ENCODE measurements around the gene CHD9NB. TPM values are rescaled to one million over a fixed set of nuclear protein-coding genes. Genes with fewer than 3 reads are reported as not detected.

CHD9NB gene
- total and polyA plus RNA-seq, 9 of the 15 experiments (the other 6 are each of a cell fraction or from before 2014, with no cell fraction given): 0.06 to 0.10 (median 0.07) TPM; not detected in 6

- TF ChIP-seq ARID2 (IDR thresholded peaks at IDR 0.05) (no peak), U2AF1 (optimal IDR thresholded peaks at IDR 0.05; ENCODE audit: low read depth, low read length) (no peak), RCOR1 (IDR thresholded peaks at IDR 0.05; ENCODE audit: borderline replicate concordance in 1 of 2, low read depth in 2 of 2, low read length in 2 of 2) (peak in 1 of 2 experiments; percentile 81; a peak in 2 of 4 replicates), GABPB2 (CRISPR knock-in tag; conservative IDR thresholded peaks at IDR 0.05) (no peak), CUX1 (CRISPR knock-in tag; IDR thresholded peaks at IDR 0.05) (no peak), NFIX (CRISPR knock-in tag; IDR thresholded peaks at IDR 0.05; ENCODE audit: low read depth) (no peak), MYNN (IDR thresholded peaks at IDR 0.05) (no peak), MYNN (CRISPR knock-in tag; IDR thresholded peaks at IDR 0.05) (no peak), MAFK (IDR thresholded peaks at IDR 0.05; ENCODE audit: low read length) (no peak), ZFP36 (IDR thresholded peaks at IDR 0.05; ENCODE audit: low read depth, low read length, partially characterized antibody) (no peak), SMAD1 (IDR thresholded peaks at IDR 0.05; ENCODE audit: low read depth, low read length, partially characterized antibody) (no peak), EWSR1 (IDR thresholded peaks at IDR 0.05; ENCODE audit: borderline replicate concordance, low read depth, partially characterized antibody) (no peak), TAF9B (IDR thresholded peaks at IDR 0.05; ENCODE audit: partially characterized antibody) (no peak), PRMT5 (CRISPR knock-in tag; IDR thresholded peaks at IDR 0.05) (no peak), SOX6 (IDR thresholded peaks at IDR 0.05) (peak; percentile 78), GTF2E2 (tag; IDR thresholded peaks at IDR 0.05) (no peak), SP2 (IDR thresholded peaks at IDR 0.05; ENCODE audit: extremely low read depth, low read depth, low read length, poor library complexity, severe bottlenecking) (no peak), ZNF75A (CRISPR knock-in tag; IDR thresholded peaks at IDR 0.05) (no peak), USF2 (CRISPR knock-in tag; IDR thresholded peaks at IDR 0.05) (no peak), ZNF584 (CRISPR knock-in tag; IDR thresholded peaks at IDR 0.05; ENCODE audit: low read depth) (no peak), GTF2A2 (tag; IDR thresholded peaks at IDR 0.05) (no peak), ELF2 (CRISPR knock-in tag; IDR thresholded peaks at IDR 0.05) (no peak), MEF2D (tag; conservative IDR thresholded peaks at IDR 0.05; ENCODE audit: low read depth) (no peak), CHD4 (IDR thresholded peaks at IDR 0.05; ENCODE audit: insufficient read depth, insufficient replicate concordance, low read depth, low read length, poor library complexity, severe bottlenecking) (no peak), TAL1 (IDR thresholded peaks at IDR 0.05) (peak; percentile 80)
Measured at GRCh38 chr16:53024045-53024444, 28.7 kb downstream of the CHD9NB start (continued).

Measured in K562 (cell line).